Right cardiac atrium (tissue), 5 donors: ENCODE measurements around the gene NAGLU. TPM values are rescaled to one million over a fixed set of nuclear protein-coding genes. Genes with fewer than 3 reads are reported as not detected.
"Not testable (repeated sequence)": the region's sequence is repeated elsewhere in the genome, so short reads cannot be mapped to it uniquely, and the experiment has no call there.

Experiments used
- ATAC-seq, 2 donors: fragments of 200-7000 bp; cut with Tn5 transposase; one replicate each; pipeline versions ENCODE4 v1.8.0 to v1.9.1; 2020; ENCODE audit warnings: moderate library complexity in 2 of 2, mild to moderate bottlenecking in 1 of 2
- DNase-seq, 3 donors: peaks; one replicate each; pipeline ENCODE4 v3.0.0-alpha.2; 2020
- H3K27ac ChIP-seq: one replicate; pipeline ENCODE4 v1.5.1; 2013; ENCODE audit warnings: mild to moderate bottlenecking, low read length, control low read depth, moderate library complexity
- H3K27me3 ChIP-seq: one replicate; pipeline ENCODE4 v1.6.1; 2013; ENCODE audit not compliant: control insufficient read depth, insufficient read depth
- H3K4me1 ChIP-seq: one replicate; pipeline ENCODE4 v1.6.1; 2013; ENCODE audit warnings: low read length; ENCODE audit not compliant: control insufficient read depth, insufficient read depth
- H3K4me3 ChIP-seq: one replicate; pipeline ENCODE4 v1.5.1; 2013; ENCODE audit warnings: low read length, control low read depth
- H3K9me3 ChIP-seq: one replicate; pipeline ENCODE4 v1.6.1; 2013; ENCODE audit warnings: low read length; ENCODE audit not compliant: control insufficient read depth
- WGBS: extraction: QIAGEN DNeasy Blood & Tissue Kit; methylation state at CpG from one replicate; pipeline ENCODE4 v1.1.7; 2013; 5-methylcytosine and 5-hydroxymethylcytosine counted together
- intact Hi-C, 4 donors: fragments of 100-400 bp; cut with DNase I; formaldehyde crosslinking; loops; one replicate each; pipeline versions ENCODE4 v1.11.0 to v1.14.0; 2022 to 2023
- polyA plus RNA-seq: library from polyadenylated mRNA; stranded (reverse); fragments of 200-250 nt; gene quantifications from one replicate; pipeline ENCODE4 v1.2.3, GENCODE V29; 2013
- total RNA-seq, 4 donors: library from RNA; stranded (reverse); fragmentation: NEBNext Ultra II Directional; extraction: Animal tissue kit (Norgen Biotek cat#: 25700); gene quantifications; one replicate each; pipeline ENCODE4 v1.2.1, GENCODE V29; 2021
- donor health status: healthy with polysubstance abuse.
- donor health status: DM: no; HTN: yes; CAD: no.
- donor health status: DM: no; HTN: no; CAD: no.
- donor health status: DM: no; HTN: yes; CAD: no; lungs with severe emphysema.
- donor health status: DM: yes; HTN: yes; CAD: no.

The NAGLU gene
- total and polyA plus RNA-seq, 5 donors = 11.3 to 18.8 (median 13.7) TPM

GRCh38 chr17:42544874-42545283 lies 8.8 kb downstream of the NAGLU start:
- peak in 1 of 3 donors; percentile 11 for DNase-seq
- no peaks in the 10 kb centered on the region for H3K27me3 ChIP-seq
- intact Hi-C loops = no loop called here
- no peak overlapping the region for H3K27ac ChIP-seq
- 78% methylated on average over 8 of the region's 8 CpGs for WGBS
- no peak overlapping the region for H3K4me3 ChIP-seq
- no peak for ATAC-seq
- no peaks in the 10 kb centered on the region for H3K9me3 ChIP-seq
- no peaks in the 10 kb centered on the region for H3K4me1 ChIP-seq

GRCh38 chr17:42545755-42546505 lies 9.9 kb downstream of the NAGLU start:
- ATAC-seq, H3K27ac ChIP-seq, H3K4me3 ChIP-seq, H3K27me3 ChIP-seq, H3K9me3 ChIP-seq, H3K4me1 ChIP-seq, intact Hi-C loops: not testable (repeated sequence)
- DNase-seq = peak in 1 of 3 donors; percentile 2
- WGBS = 90% methylated on average over 9 of the region's 9 CpGs

- intact Hi-C loops = no loop called here
- H3K4me3 ChIP-seq = no peak overlapping the region
- no peaks in the 10 kb centered on the region for H3K4me1 ChIP-seq
- 80% methylated on average over 23 of the region's 23 CpGs for WGBS
- H3K27me3 ChIP-seq = no peaks in the 10 kb centered on the region
- no peaks in the 10 kb centered on the region for H3K9me3 ChIP-seq
- DNase-seq (peak in 1 of 3 donors; percentile 62), ATAC-seq (peak; percentile 7 to 8)
- no peak overlapping the region for H3K27ac ChIP-seq
Measured at GRCh38 chr17:42547001-42547461, 11.0 kb downstream of the NAGLU start.

GRCh38 chr17:42547698-42548069 lies 11.6 kb downstream of the NAGLU start:
- Histone ChIP-seq H3K9me3 (no peaks in the 10 kb centered on the region), H3K4me3 (no peak overlapping the region), H3K27ac (no peak overlapping the region), H3K27me3 (no peaks in the 10 kb centered on the region), H3K4me1 (no peaks in the 10 kb centered on the region)
- WGBS = 75% methylated on average over 14 of the region's 14 CpGs
- ATAC-seq (peak; percentile 10 to 13), DNase-seq (peak in 1 of 3 donors; percentile 65)
- intact Hi-C loops = no loop called here

GRCh38 chr17:42548070-42548837 lies 12.2 kb downstream of the NAGLU start:
- H3K4me1 ChIP-seq = no peaks in the 10 kb centered on the region
- intact Hi-C loops = no loop called here
- 15% methylated on average over 74 of the region's 74 CpGs for WGBS
- H3K27ac ChIP-seq = no peak overlapping the region
- no peaks in the 10 kb centered on the region for H3K27me3 ChIP-seq
- ATAC-seq (peak; percentile 54 to 56), DNase-seq (peak; percentile 52 to 85 (median 77))
- peak overlapping the region; percentile 26 for H3K4me3 ChIP-seq
- H3K9me3 ChIP-seq = no peaks in the 10 kb centered on the region

GRCh38 chr17:42548993-42549755 lies 13.1 kb downstream of the NAGLU start:
- H3K4me3 ChIP-seq = no peak overlapping the region
- no peak overlapping the region for H3K27ac ChIP-seq
- intact Hi-C loops = no loop called here
- H3K9me3 ChIP-seq = no peaks in the 10 kb centered on the region
- H3K4me1 ChIP-seq = no peaks in the 10 kb centered on the region
- peak in 1 of 3 donors; percentile 33 for DNase-seq
- WGBS = 82% methylated on average over 14 of the region's 14 CpGs
- no peak for ATAC-seq
- no peaks in the 10 kb centered on the region for H3K27me3 ChIP-seq

- intact Hi-C loops, H3K27me3 ChIP-seq, DNase-seq, H3K9me3 ChIP-seq, H3K27ac ChIP-seq, ATAC-seq, H3K4me3 ChIP-seq, H3K4me1 ChIP-seq: not testable (repeated sequence)
- 86% methylated on average over 15 of the region's 15 CpGs for WGBS
Measured at GRCh38 chr17:42552736-42553135, 16.7 kb downstream of the NAGLU start, which contains the start of gene HSD17B1. Gene HSD17B1, plus strand, starts transcription at chr17:42552923. Its CDS starts 11 bp downstream, at chr17:42552934.

- peak; percentile 1 to 2 for ATAC-seq
- Histone ChIP-seq H3K27ac (no peak overlapping the region), H3K9me3 (no peaks in the 10 kb centered on the region), H3K4me3 (no peak overlapping the region), H3K27me3 (no peaks in the 10 kb centered on the region), H3K4me1 (no peaks in the 10 kb centered on the region)
- peak; percentile 39 to 67 (median 67) for DNase-seq
- WGBS = 68% methylated on average over 45 of the region's 45 CpGs
- intact Hi-C loops = no loop called here
Measured at GRCh38 chr17:42553161-42553818, 17.2 kb downstream of the NAGLU start.

GRCh38 chr17:42553866-42554249 lies 17.8 kb downstream of the NAGLU start:
- WGBS = 47% methylated on average over 16 of the region's 16 CpGs
- Histone ChIP-seq H3K27ac (no peak overlapping the region), H3K4me1 (no peaks in the 10 kb centered on the region), H3K9me3 (no peaks in the 10 kb centered on the region), H3K27me3 (no peaks in the 10 kb centered on the region), H3K4me3 (peak overlapping the region; percentile 68)
- intact Hi-C loops = no loop called here
- ATAC-seq = peak; percentile 7 to 10
- DNase-seq = peak in 1 of 3 donors; percentile 53
